HG02759 (cell line): ENCODE measurements around the gene ITGBL1.
"Not testable (repeated sequence)": the region's sequence is repeated elsewhere in the genome, so short reads cannot be mapped to it uniquely, and the experiment has no call there.

Source experiments
- ATAC-seq: cut with Tn5 transposase; IDR thresholded peaks from one replicate; pipeline ENCODE4 v1.9.1; 2021; ENCODE audit warnings: mild to moderate bottlenecking, moderate library complexity; ENCODE audit not compliant: unreplicated experiment

ITGBL1 gene

DNA sequence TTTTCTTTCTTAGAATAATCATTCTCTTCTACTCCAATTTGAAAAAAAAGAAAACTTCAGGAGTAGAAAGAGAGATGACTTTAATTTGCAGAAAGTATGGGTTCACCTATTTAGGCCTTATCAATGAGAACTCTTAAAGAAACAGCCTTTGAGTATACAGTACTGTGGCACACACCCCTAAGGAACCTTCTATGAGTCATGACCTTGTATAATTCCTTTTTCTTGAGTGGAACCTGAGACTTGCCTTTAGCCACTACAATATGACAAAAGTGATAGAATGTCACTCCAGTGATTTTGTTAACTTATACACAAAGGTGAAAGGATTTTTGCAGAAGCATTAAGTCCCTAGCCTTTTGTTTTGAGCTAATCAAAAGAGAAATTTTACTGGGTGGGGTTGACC is 58.7 kb downstream of the ITGBL1 start:
- ATAC-seq: no peak

DNA sequence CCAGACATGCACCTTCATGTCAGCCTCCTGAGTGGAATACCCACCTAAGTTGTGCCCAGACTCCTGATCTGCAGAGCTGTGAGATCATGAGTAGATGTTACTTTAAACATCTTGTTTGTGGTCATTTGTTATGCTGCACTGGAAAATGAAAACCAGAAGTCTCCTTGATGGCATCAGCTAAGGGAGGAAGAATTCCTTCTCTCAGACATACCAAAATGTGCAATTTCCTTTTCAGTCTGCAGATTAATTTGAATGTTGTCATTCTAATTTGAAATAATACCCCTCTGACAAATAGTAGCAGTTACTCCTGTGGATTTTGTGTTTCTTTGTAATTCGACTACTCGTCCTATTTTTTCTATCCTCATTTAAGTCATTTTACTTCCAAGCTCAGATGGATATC is 59.3 kb downstream of the ITGBL1 start:
- ATAC-seq: no peak

DNA sequence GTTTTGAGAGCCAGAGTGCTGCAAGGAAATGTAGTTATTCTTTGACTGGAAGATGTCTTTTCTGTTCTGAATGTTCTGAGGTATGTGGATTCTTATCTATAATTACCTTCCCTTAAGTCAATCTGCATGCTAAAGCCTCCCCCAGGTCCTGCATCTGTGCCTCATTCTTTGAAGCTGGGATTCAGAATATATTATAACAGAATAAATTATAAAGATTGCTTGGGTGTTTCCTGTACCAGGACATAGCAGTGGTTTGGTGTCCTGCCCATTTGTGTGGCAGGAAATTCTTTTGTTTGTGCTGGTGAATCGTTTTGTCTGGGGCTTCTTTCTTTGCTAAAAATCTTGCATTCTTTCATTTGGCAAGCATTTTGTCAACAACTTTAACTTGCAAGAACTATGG is 60.2 kb downstream of the ITGBL1 start:
- ATAC-seq: no peak

DNA sequence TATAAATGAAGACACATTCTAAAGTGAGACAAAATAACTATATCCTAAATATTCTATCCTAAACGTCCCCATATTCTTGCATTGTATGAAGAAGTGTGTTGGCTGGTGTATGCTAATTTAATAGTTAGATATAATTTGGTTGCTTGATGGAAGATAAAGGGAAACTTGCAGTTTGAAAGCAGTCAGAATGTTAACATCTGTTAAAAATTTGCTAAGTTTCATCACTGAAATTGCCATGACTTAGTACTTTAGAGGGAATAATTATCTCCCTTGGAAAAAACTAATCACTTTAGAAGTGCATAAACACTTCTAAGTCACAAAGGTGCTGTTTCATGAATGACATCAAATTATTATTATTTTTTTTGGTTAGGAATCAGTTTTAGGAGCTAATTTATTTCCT is 61.6 kb downstream of the ITGBL1 start:
- ATAC-seq: no peak

DNA sequence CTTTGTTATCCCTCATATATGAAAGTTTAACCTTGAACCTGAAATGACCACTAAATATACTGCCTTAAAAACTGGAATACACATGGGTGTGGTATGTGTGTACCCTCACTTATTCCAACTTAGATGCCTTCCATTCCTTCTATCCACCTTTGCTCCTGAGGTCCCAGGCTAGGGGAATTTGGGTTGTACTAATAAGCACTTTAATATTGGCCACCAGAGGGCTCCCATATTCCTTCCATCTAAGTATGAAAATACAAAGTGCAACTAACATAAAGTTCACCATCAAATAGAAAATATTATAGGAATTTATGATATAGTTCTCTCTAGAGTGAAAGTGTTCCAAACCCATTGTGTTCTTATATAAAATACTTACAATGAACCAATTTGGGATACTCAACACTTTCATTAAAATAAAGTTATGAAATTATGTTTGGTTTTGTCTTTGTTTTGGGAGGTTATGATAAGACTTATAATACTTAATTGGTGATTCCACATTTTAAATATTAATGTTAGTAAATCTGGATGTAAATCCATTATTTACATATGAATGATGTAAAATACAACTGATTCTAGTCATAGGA is 62.3 kb downstream of the ITGBL1 start:
- ATAC-seq: no peak

DNA sequence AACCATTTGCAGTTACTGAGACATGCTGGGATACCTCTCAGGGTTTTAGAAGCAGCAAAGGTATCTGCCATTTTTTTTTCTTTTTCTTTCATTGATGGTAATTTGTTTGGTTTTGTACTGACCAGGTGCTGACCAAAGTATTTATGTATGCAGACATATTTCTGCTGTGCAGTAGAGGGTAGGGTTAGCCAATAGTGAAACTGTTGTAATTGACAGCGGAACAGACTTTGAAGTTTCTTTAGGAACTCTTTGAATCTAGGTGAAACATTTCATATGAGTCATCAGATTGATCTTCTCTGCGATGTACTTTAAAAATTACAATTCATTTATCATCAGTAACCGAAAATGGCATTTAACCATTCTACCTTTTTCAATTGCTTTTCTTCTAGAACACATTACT is 63.0 kb downstream of the ITGBL1 start:
- no peak for ATAC-seq

DNA sequence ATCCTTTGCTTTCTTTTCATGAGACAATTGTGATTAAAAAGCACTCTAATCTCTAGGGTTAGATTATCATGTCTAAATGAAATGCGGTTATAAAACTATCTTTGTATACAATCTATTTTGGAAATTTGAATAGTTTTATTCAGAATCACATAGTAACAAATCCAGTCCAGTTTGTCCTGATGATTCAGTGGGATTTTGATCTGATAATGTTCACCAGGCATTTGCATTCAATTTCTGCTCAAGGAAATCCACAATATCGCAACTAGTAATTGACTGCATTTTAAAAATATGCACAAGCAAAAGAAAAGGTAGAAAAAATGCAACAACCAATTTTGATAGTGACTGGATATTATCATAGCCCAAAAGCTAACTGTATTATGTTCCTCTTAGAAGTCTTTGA is 63.8 kb downstream of the ITGBL1 start:
- ATAC-seq: no peak

DNA sequence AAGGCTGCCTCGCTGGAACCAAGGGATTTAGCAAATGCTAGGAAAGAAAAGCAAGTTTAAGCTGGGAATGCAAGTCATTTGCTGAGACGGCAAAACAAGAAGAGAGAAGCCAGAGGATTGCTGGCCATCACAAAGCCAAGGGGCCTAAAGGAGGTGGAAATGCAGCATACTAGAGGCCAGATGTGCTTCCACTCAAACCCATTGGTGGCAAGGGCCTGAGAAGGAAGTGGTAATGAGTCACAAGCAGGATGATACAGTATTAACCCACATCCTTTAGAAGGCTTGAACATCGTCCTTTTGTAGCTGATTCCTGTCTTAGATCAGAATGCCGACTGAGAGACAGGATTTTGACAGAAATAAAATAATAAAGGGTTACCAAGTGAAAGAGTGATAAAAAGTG is 68.2 kb downstream of the ITGBL1 start:
- ATAC-seq: no peak

DNA sequence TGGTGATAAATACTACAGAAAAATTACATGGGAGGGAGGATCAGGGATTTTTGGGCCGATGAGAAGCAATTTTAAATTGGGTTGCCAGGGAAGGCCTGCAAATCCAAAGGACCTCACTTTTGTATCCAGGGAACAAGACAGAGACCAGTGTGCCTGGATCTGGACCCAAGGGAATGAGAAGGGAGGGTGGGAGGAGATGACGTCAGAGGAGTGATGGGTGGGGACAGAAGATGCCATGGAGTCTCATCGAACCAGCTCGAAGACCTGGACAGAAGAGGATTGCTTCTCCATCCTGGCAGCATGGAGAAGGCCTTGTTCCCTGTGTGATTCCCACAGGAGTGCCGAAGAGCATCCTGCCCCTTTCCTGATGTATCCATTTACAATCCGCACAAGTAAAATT is 68.9 kb downstream of the ITGBL1 start:
- ATAC-seq: no peak

DNA sequence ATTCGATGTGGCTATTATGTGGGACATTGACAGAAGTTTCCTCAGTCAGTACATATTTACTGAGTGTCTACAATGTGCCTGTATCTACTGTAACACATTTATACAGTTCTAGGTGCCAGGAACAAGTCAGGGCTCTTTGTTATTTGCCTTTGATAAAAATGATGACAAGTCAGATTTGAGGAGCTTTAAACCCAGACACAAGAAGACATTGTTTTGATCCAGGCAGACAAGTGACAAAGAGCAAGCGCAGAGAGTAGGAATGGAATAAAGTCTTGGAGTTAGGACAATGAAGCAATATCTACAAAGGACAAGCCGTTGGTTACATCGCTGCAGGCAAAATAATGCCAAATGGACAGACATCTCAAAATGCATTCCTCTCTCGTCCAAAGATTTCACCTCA is 70.1 kb downstream of the ITGBL1 start:
- no peak for ATAC-seq

DNA sequence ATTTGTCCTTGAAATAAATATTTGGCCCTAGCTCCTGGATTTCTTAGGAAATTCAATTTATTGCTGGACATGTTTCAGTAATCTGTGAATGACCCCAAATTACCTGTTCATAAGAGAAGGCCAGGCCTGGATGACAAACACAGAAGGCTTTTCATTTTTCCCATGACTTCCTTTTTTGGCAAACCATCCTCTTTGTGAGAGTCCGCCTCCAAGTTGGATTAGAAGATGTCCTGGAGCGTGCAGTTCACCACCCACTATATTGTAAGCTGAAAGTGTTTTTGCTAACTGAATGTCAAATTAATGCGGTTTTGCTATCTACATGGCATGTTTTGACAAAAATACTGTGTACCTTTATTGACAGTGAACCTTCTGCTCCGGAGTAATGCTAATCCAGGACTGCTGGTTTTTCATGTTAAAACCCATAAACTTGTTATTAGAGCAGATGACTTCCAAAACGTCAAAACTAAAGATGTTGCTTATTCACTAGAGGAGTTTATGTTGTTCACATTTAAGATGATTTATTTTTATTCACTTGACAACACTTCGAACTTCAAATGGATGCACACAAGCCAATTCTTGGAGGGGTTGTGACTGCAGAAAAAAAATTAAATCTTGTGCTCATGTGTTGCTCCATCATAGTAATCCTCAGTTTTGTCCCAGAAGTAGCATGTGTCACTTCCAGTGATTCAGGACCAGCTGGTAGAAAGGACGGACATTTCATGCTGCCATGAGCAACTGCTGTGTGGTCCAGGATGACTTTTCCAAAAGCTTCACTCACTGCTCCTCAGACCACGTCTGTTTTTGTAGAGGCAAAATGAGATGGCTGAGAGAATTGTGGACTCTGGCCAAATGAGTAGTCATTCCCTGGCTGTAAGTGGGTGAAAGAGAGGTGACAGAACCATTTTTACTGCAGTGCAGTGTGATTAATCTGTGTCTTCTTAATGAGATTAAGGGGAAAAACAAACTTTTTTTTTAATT is 71.0 kb downstream of the ITGBL1 start:
- ATAC-seq: no peak

DNA sequence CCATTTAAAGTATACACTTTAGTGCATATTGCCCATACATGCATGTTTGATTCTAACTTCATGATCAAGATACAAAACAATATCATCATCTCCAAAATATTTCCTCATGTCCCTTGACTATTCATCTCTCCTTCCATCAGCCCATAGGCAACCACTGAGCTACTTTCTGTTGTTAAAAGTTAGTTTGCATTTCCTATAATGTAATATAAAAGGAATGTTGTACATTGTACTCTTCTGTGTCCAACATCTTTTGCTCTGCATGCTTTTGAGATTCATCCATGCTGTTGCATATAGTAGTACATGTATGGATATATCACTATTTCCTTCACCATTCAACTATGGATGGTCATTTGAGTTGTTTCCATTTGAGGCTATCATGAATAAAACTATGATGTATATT is 74.7 kb downstream of the ITGBL1 start:
- ATAC-seq: no peak

DNA sequence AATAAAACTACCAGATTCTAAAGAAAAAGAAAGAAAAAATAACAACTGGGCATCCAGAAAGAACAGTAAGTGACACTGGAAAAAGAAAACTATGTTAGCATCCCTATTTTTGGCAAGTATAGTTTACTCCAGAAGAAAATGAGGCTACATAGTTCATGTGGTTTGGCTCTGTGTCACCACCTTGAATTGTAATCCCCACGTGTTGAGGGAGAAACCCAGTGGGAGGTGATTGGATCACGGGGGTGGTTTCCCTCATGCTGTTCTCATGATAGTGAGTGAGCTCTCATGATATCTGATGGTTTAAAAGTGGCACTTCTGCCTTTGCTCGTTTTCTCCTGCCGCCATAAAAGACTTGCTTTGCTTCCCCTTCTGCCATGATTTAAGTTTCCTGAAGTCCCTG is 76.9 kb downstream of the ITGBL1 start:
- ATAC-seq: no peak

DNA sequence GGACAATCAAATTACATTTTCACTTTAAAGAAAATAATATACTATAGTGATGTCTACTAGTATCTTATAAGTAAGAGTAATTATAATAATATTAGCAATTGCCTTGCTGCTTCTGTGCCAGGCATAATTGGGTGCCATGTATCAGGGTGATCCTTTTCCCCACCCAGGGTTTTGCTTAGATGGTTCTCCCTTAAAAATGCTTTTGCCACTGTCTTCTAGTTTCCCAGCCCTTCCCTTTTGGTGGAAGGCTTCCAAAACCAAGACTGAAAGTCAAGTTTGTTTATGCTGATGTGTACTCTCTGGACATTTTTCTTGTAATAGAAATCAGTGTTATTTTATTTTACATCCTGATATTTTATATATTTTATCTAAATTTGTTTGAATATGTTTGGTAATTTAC is 77.8 kb downstream of the ITGBL1 start:
- ATAC-seq: no peak

DNA sequence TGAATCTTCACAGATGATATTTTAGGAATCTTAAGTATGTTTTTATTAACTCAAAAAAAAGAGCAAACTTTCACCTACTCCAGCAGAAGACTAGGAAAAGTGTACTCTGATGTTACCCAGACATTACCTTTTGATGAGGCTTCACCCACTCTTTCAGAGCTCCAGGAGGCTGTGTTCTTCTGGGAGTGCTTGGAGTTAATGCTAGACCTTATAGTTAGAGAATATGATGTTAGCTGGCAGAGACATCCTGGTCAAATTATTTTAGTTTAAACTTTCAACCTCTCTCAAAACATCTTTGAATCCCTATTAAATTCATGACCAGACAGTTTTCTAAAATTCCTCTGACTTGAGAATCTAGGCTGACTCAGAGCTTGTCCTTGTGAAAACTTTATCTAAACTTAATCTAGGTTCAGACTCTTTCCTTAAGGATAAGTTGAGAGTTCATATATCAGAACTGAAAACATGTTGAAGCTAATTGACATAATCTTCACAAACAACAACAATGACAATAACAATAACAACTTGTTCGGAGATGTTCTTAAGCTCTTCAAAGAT is 82.8 kb downstream of the ITGBL1 start:
- ATAC-seq: no peak

DNA sequence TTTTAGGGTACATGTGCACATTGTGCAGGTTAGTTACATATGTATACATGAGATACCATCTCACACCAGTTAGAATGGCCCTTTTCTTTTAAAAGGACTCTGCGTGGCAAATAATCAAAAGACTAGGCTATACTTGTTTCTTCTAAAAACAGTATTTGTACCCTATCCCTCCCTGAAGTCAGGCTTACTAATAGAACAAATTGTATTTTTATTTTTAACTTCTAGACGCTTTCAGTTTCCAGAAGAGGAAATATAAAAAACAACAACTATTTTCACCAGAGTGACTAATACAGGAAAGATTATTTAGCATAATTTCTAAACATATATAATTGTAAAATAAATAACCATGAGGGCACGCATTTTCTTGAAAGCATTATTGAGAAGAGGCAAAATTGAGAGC is 83.6 kb downstream of the ITGBL1 start:
- ATAC-seq: no peak

DNA sequence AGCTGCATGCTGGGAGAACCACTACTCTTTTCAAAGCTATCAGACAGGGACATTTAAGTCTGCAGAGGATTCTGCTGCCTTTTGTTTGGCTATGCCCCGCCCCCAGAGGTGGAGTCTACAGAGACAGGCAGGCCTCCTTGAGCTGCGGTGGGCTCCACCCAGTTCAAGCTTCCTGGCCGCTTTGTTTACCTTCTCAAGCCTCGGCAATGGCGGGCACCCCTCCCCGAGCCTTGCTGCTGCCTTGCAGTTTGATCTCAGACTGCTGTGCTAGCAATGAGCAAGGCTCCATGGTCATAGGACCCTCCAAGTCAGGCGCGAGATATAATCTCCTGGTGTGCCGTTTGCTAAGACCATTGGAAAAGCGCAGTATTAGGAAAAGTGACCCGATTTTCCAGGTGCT is 92.1 kb downstream of the ITGBL1 start:
- not testable (repeated sequence) for ATAC-seq

DNA sequence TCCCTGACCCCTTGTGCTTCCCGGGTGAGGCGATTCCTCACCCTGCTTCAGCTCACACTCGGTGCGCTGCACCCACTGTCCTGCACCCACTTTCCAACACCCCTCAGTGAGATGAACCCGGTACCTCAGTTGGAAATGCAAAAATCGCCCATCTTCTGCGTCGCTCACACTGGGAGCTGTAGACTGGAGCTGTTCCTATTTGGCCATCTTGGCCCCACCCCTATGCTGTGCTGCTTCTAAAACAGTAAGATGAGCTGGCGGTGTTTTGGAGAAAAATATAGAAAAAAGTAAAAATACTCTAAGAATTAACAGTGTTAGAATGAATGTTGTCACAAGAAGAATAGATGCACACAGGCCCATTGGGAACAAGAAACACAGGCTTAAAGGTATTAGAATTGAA is 92.5 kb downstream of the ITGBL1 start:
- ATAC-seq: no peak

DNA sequence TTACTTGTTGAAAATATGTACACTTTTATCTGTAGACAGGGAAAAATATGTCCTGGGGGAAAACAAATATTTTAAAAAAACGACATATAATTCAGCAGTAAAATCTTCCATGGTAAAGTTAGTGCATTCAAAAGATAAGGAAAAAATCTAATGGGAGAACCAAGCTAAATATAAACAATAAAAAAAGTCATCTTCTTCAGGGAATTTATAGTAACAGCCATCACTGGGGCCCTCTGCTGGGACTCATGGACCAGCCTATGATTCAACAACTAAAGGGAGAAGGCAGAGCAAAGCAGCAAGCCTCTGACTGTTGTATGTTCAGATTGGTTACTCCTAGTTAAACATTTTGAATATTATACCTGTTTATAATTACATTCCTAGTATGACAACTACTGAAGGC is 93.0 kb downstream of the ITGBL1 start:
- no peak for ATAC-seq

DNA sequence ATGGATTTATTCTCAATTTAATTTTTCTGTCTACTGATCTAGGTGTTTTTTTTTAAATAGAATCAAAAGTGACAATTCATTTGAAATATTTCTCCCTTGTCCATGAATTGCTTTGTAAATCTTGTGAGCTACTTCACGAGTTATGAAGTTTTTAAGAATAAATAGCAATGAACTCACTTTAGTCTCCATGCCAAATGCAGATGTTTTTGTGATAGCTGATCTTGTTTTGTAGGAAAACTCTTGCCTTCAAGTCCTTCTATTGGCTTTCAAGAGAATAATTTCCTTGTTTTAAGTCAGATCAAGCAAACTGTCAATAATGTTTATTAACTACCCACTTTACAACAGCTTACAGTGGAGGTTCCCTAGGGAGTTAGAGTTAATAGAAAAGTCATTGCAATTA is 99.8 kb downstream of the ITGBL1 start:
- ATAC-seq: no peak

DNA sequence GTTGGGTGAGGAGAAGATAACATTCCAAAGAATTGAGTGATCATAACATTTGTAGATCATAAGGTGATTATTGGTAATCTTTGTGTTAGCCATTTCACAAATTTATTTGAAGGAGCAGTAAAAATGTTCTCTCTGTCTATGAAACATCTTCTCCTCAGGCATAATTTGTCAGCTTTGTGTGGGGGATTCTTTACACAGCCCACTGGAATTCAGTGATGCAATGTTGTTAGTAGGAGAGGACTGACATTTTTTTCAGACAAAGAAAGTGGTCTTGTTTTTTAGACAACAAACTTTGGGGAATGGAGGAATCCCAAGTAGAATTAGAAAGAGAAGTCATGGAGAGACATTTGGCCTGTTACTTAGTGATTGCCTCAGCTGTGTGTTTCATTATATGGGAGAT is 100.3 kb downstream of the ITGBL1 start:
- ATAC-seq: no peak

DNA sequence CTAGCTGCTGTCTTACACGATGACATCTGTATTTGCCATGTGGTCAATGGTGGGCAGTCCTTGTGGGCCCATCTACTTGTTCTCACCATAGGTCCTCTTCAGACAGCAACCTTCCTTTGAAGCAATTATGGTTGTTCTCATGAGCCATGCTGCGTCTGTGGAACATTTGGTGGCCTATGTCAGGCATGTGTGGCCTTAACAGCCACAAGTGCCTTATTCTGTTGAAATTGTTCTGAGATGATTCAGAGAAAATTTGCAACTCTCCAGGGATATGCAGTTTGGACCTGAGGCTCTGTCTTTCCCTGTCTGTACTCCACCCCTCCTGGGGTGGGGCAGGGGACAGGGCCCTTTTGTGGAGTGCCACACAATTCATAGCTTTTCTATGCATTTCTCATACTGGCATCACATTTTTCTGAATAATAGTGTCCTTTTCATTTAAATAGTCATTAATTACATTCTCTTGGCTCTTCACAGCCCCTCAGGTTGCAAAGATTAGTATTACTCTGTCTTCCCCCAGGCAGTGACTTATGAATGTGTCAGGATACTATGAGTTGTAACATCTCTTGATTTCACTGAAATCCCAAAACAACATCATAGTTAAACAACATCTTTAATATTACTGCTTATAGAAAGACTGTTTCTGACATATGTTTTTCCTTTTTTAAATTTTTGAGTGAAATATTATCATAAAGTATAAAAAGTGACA is 102.1 kb downstream of the ITGBL1 start:
- no peak for ATAC-seq
